Tracheal epithelial cell (primary cell): ENCODE results near the gene OR5T1. TPM values are rescaled to one million over a fixed set of nuclear protein-coding genes. Genes with fewer than 3 reads are reported as not detected.

Experiments
- total RNA-seq: library from RNA; depleted of rRNA; stranded (reverse); fragments of >200 nt; gene quantifications from 2 replicates; pipeline ENCODE4 v1.2.1, GENCODE V29; 2014

OR5T1 gene
- total RNA-seq, result not detected in 2 replicates

GRCh38 chr11:56273854-56274253 is at the start of gene OR5T1:
Gene OR5T1, plus strand, starts transcription at chr11:56274154. Its CDS starts 1,485 bp downstream, at chr11:56275639.

GRCh38 chr11:56234155-56234554 is 39.8 kb upstream of the OR5T1 start, which contains the start of gene OR5T2:
Gene OR5T2, minus strand, starts transcription at chr11:56234255. Its CDS starts 1,193 bp downstream, at chr11:56233062.

GRCh38 chr11:56251954-56252353 is 22.0 kb upstream of the OR5T1 start, which contains the start of gene OR5T3:
Gene OR5T3, plus strand, starts transcription at chr11:56252254. Its CDS starts 0 bp downstream, at chr11:56252254.

GRCh38 chr11:56292154-56292553 is 18.2 kb downstream of the OR5T1 start, which contains the start of gene OR8H1:
Gene OR8H1, minus strand, starts transcription at chr11:56292254. Its CDS starts 1,192 bp downstream, at chr11:56291062.

GRCh38 chr11:56314844-56315243 is 40.9 kb downstream of the OR5T1 start, which contains the start of gene OR8K3:
Gene OR8K3, plus strand, starts transcription at chr11:56315144. Its CDS starts 3,163 bp downstream, at chr11:56318307.

Other genes starting within 250 kb of the OR5T1 start
- gene OR5AS1, start 246.5 kb upstream of the OR5T1 start, total RNA-seq, result under 0.01 TPM in 1 of 2 replicates, not detected in the other
- not detected in 2 replicates for gene OR8I2, start 180.8 kb upstream of the OR5T1 start, total RNA-seq
- not detected in 2 replicates for gene OR8H2, start 170.5 kb upstream of the OR5T1 start, total RNA-seq
- not detected in 2 replicates for gene OR8H3, start 151.8 kb upstream of the OR5T1 start, total RNA-seq
- gene OR8J3, start 134.0 kb upstream of the OR5T1 start, total RNA-seq, result under 0.01 TPM in 1 of 2 replicates, not detected in the other
- gene OR8K5, start 113.8 kb upstream of the OR5T1 start, total RNA-seq, result not detected in 2 replicates
- gene OR5J2, start 97.5 kb upstream of the OR5T1 start, total RNA-seq, result not detected in 2 replicates
- gene OR5T2, start 39.9 kb upstream of the OR5T1 start, total RNA-seq, result not detected in 2 replicates
- not detected in 2 replicates for gene OR5T3, start 21.9 kb upstream of the OR5T1 start, total RNA-seq
- gene OR8H1, start 18.1 kb downstream of the OR5T1 start, total RNA-seq, result not detected in 2 replicates
- not detected in 2 replicates for gene OR8K3, start 41.0 kb downstream of the OR5T1 start, total RNA-seq
- not detected in 2 replicates for gene OR8K1, start 71.9 kb downstream of the OR5T1 start, total RNA-seq
- not detected in 2 replicates for gene OR8J1, start 80.1 kb downstream of the OR5T1 start, total RNA-seq
- gene OR8U1, start 101.5 kb downstream of the OR5T1 start, total RNA-seq, result not detected in 2 replicates
- gene OR5AL1, start 138.5 kb downstream of the OR5T1 start, total RNA-seq, result not detected in 2 replicates
- gene OR5M3, start 199.2 kb downstream of the OR5T1 start, total RNA-seq, result not detected in 2 replicates
- gene OR5M8, start 217.2 kb downstream of the OR5T1 start, total RNA-seq, result not detected in 2 replicates